CD8-positive, alpha-beta memory T cell (primary cell): Measurements from ENCODE around the gene SAMSN1. TPM values are rescaled to one million over a fixed set of nuclear protein-coding genes. Genes with fewer than 3 reads are reported as not detected.

Source experiments
- CTCF ChIA-PET: fragments of 350-600 bp; sonication (Branson Sonifier 250); formaldehyde crosslinking; loops from one replicate; lab custom pipeline; 2021; ENCODE audit warnings: antibody characterized with exemption; lab: Charles Lee
- POLR2A ChIA-PET: fragments of 350-600 bp; sonication (Branson Sonifier 250); formaldehyde crosslinking; loops from one replicate; lab custom pipeline; 2021; ENCODE audit warnings: antibody characterized with exemption; lab: Charles Lee
- DNase-seq, 5 donors: peaks; one replicate each; pipeline versions ENCODE4 v3.0.0 to v3.0.0-alpha.2; 2020 to 2022; ENCODE audit warnings: mixed read lengths in 1 of 5
- H3K27ac ChIP-seq: one replicate; pipeline ENCODE4 v1.7.0; 2013; ENCODE audit warnings: low read depth, mild to moderate bottlenecking, low read length, moderate library complexity
- H3K27me3 ChIP-seq: 2 replicates; pipeline ENCODE4 v1.7.0; 2013; ENCODE audit warnings: low read length, mild to moderate bottlenecking; ENCODE audit not compliant: insufficient read depth, poor library complexity, severe bottlenecking
- H3K36me3 ChIP-seq: 2 replicates; pipeline ENCODE4 v1.7.0; 2013; ENCODE audit warnings: mild to moderate bottlenecking, low read length, moderate library complexity; ENCODE audit not compliant: insufficient read depth
- H3K4me1 ChIP-seq: 2 replicates; pipeline ENCODE4 v1.7.0; 2013; ENCODE audit warnings: mild to moderate bottlenecking, low read length, moderate library complexity; ENCODE audit not compliant: insufficient read depth
- H3K4me3 ChIP-seq: 2 replicates; pipeline ENCODE4 v1.7.0; 2013; ENCODE audit warnings: mild to moderate bottlenecking, low read length
- H3K9me3 ChIP-seq: 2 replicates; pipeline ENCODE4 v1.7.0; 2013; ENCODE audit warnings: mild to moderate bottlenecking, low read length
- H3K27ac Mint-ChIP-seq, 8 donors: one replicate each; pipeline ENCODE4 v1.8.0; 2020 to 2021; ENCODE audit warnings: mixed read lengths in 8 of 8, mild to moderate bottlenecking in 6 of 8, inconsistent platforms in 3 of 8, moderate library complexity in 3 of 8
- H3K27me3 Mint-ChIP-seq, 2 donors: one replicate each; pipeline ENCODE4 v1.8.0; 2020 to 2021; ENCODE audit warnings: mixed read lengths in 2 of 2, mild to moderate bottlenecking in 1 of 2, moderate library complexity in 1 of 2
- H3K36me3 Mint-ChIP-seq, 3 donors: one replicate each; pipeline ENCODE4 v1.8.0; 2020 to 2021; ENCODE audit warnings: mixed read lengths in 3 of 3, inconsistent platforms in 1 of 3, mild to moderate bottlenecking in 1 of 3
- H3K4me1 Mint-ChIP-seq, 3 donors: one replicate each; pipeline ENCODE4 v1.8.0; 2020 to 2021; ENCODE audit warnings: mixed read lengths in 3 of 3, inconsistent platforms in 1 of 3, mild to moderate bottlenecking in 1 of 3
- H3K4me3 Mint-ChIP-seq, 7 donors: one replicate each; pipeline ENCODE4 v1.8.0; 2020 to 2021; ENCODE audit warnings: mixed read lengths in 7 of 7, mild to moderate bottlenecking in 6 of 7, moderate library complexity in 4 of 7, inconsistent platforms in 2 of 7
- H3K9me3 Mint-ChIP-seq, 5 donors: one replicate each; pipeline ENCODE4 v1.8.0; 2020 to 2022; ENCODE audit warnings: mixed read lengths in 5 of 5, mild to moderate bottlenecking in 3 of 5, moderate library complexity in 2 of 5, inconsistent platforms in 1 of 5
- polyA plus RNA-seq: library from polyadenylated mRNA; unstranded; fragments of 300-500 nt; fragmentation: Illumina TruSeq; gene quantifications from one replicate; pipeline ENCODE4 v1.2.3, GENCODE V29; 2021
- total RNA-seq, 2 experiments: library from RNA; stranded (reverse); gene quantifications; one replicate each; pipeline ENCODE4 v1.2.3, GENCODE V29; 2021

The SAMSN1 gene
- total and polyA plus RNA-seq, 3 experiments from 2014 or later = 34.1 to 83.2 (median 82.6) TPM

GRCh38 chr21:14573244-14573643 lies 27.1 kb upstream of the SAMSN1 start:
- Mint-ChIP-seq H3K4me1 (peaks cover 3 to 20% (median 11%) of the 10 kb centered on the region in 3 donors), H3K27me3 (no peaks in the 10 kb centered on the region), H3K9me3 (no peaks in the 10 kb centered on the region), H3K4me3 (no peak overlapping the region), H3K36me3 (peaks cover 0 to 3% (median 0%) of the 10 kb centered on the region in 3 donors), H3K27ac (no peak overlapping the region)
- ChIA-PET POLR2A (no interaction called here), CTCF (no interaction called here)
- Histone ChIP-seq H3K4me3 (no peak overlapping the region), H3K27ac (no peak overlapping the region), H3K27me3 (no peaks in the 10 kb centered on the region), H3K36me3 (no peaks in the 10 kb centered on the region), H3K9me3 (no peaks in the 10 kb centered on the region), H3K4me1 (no peaks in the 10 kb centered on the region)
- DNase-seq = no peak

GRCh38 chr21:14572204-14572780 lies 26.2 kb upstream of the SAMSN1 start:
- Mint-ChIP-seq H3K9me3 (no peaks in the 10 kb centered on the region), H3K36me3 (peaks cover 0 to 3% (median 0%) of the 10 kb centered on the region in 3 donors), H3K27ac (peak overlapping the region in 1 of 8 donors; percentile 39), H3K4me3 (no peak overlapping the region), H3K4me1 (peaks cover 3 to 24% (median 11%) of the 10 kb centered on the region in 3 donors), H3K27me3 (no peaks in the 10 kb centered on the region)
- H3K4me1 ChIP-seq = no peaks in the 10 kb centered on the region
- no peaks in the 10 kb centered on the region for H3K27me3 ChIP-seq
- H3K4me3 ChIP-seq = no peak overlapping the region
- ChIA-PET CTCF (interaction anchor here (1.9 kb wide), 1 partner anchor 9 kb away, joined by 7 read pairs; no protein-coding TSS in a partner anchor), POLR2A (no interaction called here)
- H3K36me3 ChIP-seq = no peaks in the 10 kb centered on the region
- no peak overlapping the region for H3K27ac ChIP-seq
- no peak for DNase-seq
- H3K9me3 ChIP-seq = no peaks in the 10 kb centered on the region

GRCh38 chr21:14569868-14570267 lies 23.8 kb upstream of the SAMSN1 start:
- peak in 1 of 5 donors; percentile 12 for DNase-seq
- ChIA-PET CTCF (interaction anchor here (1.2 kb wide), 1 partner anchor 22 kb away, joined by 3 read pairs; no protein-coding TSS in a partner anchor), POLR2A (no interaction called here)
- Histone ChIP-seq H3K9me3 (no peaks in the 10 kb centered on the region), H3K4me1 (no peaks in the 10 kb centered on the region), H3K4me3 (no peak overlapping the region), H3K27ac (no peak overlapping the region), H3K36me3 (no peaks in the 10 kb centered on the region), H3K27me3 (no peaks in the 10 kb centered on the region)
- peaks cover 3 to 24% (median 11%) of the 10 kb centered on the region in 3 donors for H3K4me1 Mint-ChIP-seq
- H3K4me3 Mint-ChIP-seq = no peak overlapping the region
- peaks cover 0 to 3% (median 0%) of the 10 kb centered on the region in 3 donors for H3K36me3 Mint-ChIP-seq
- no peaks in the 10 kb centered on the region for H3K9me3 Mint-ChIP-seq
- no peaks in the 10 kb centered on the region for H3K27me3 Mint-ChIP-seq
- H3K27ac Mint-ChIP-seq = peak overlapping the region in 1 of 8 donors; percentile 48

GRCh38 chr21:14569026-14569621 lies 23.0 kb upstream of the SAMSN1 start:
- no peak for DNase-seq
- Mint-ChIP-seq H3K36me3 (peaks cover 0 to 3% (median 0%) of the 10 kb centered on the region in 3 donors), H3K9me3 (no peaks in the 10 kb centered on the region), H3K27me3 (no peaks in the 10 kb centered on the region), H3K4me3 (no peak overlapping the region), H3K27ac (peak overlapping the region in 1 of 8 donors; percentile 48), H3K4me1 (peaks cover 3 to 24% (median 11%) of the 10 kb centered on the region in 3 donors)
- Histone ChIP-seq H3K27ac (no peak overlapping the region), H3K4me3 (no peak overlapping the region), H3K36me3 (no peaks in the 10 kb centered on the region), H3K27me3 (no peaks in the 10 kb centered on the region), H3K9me3 (no peaks in the 10 kb centered on the region), H3K4me1 (no peaks in the 10 kb centered on the region)
- ChIA-PET CTCF (interaction anchor here (1.2 kb wide), 1 partner anchor 22 kb away, joined by 3 read pairs; no protein-coding TSS in a partner anchor), POLR2A (no interaction called here)

GRCh38 chr21:14567331-14568279 lies 21.5 kb upstream of the SAMSN1 start:
- ChIA-PET CTCF (no interaction called here), POLR2A (no interaction called here)
- Histone ChIP-seq H3K4me1 (no peaks in the 10 kb centered on the region), H3K27ac (no peak overlapping the region), H3K27me3 (no peaks in the 10 kb centered on the region), H3K36me3 (no peaks in the 10 kb centered on the region), H3K9me3 (no peaks in the 10 kb centered on the region), H3K4me3 (no peak overlapping the region)
- Mint-ChIP-seq H3K9me3 (no peaks in the 10 kb centered on the region), H3K27me3 (no peaks in the 10 kb centered on the region), H3K36me3 (peaks cover 0 to 3% (median 0%) of the 10 kb centered on the region in 3 donors), H3K27ac (no peak overlapping the region), H3K4me1 (peaks cover 0 to 24% (median 11%) of the 10 kb centered on the region in 3 donors), H3K4me3 (no peak overlapping the region)
- DNase-seq = no peak

DNA sequence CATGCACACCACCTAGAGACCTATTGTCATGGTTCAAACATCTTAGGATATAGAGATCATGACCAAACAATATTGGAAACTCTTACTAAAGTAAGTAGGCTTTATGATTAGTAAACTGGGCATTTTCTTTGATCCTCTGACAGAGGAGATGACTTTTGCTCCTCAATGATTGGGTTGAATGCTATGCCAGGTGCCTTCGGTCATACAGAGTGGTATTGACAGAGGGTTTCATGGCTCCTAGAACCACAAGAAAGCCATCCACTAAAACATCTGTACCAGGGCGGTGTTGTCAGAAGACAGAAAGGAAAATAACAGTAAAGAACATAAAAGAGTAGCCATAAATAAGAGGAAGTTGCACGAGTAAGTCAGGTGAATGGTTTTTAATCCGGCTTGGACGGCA lies 20.8 kb upstream of the SAMSN1 start:
- H3K36me3 Mint-ChIP-seq = peaks cover 0 to 1% (median 0%) of the 10 kb centered on the region in 3 donors
- no peak overlapping the region for H3K4me3 ChIP-seq
- no peaks in the 10 kb centered on the region for H3K36me3 ChIP-seq
- ChIA-PET CTCF (no interaction called here), POLR2A (no interaction called here)
- H3K4me1 ChIP-seq = no peaks in the 10 kb centered on the region
- peaks cover 0 to 19% (median 6%) of the 10 kb centered on the region in 3 donors for H3K4me1 Mint-ChIP-seq
- H3K27me3 ChIP-seq = no peaks in the 10 kb centered on the region
- H3K27ac ChIP-seq = no peak overlapping the region
- H3K27ac Mint-ChIP-seq = peak overlapping the region in 2 of 8 donors; percentile 34 to 58
- DNase-seq = no peak
- H3K9me3 ChIP-seq = no peaks in the 10 kb centered on the region
- no peaks in the 10 kb centered on the region for H3K27me3 Mint-ChIP-seq
- no peaks in the 10 kb centered on the region for H3K9me3 Mint-ChIP-seq
- peak overlapping the region in 1 of 7 donors; percentile 37 for H3K4me3 Mint-ChIP-seq

DNA sequence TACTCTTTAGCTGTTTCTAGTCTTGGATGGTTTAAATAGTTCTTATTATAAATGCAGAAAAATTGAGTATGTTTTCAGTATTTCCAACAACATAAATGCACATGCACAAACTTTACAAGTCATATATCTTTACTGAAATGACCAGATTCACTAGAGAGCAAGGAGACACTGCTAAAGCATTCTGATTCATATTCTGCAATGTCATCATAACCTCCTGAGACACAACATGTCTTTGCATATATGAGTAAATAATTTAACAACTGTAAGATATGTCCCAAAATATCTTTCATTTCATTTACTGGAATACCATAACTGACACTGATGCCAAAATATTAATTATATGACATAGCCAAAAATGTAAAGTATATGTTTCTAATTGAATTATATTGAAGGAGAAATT lies 16.8 kb upstream of the SAMSN1 start:
- Mint-ChIP-seq H3K36me3 (peaks cover 0 to 6% (median 0%) of the 10 kb centered on the region in 3 donors), H3K9me3 (no peaks in the 10 kb centered on the region), H3K4me1 (peaks cover 7 to 16% (median 9%) of the 10 kb centered on the region in 3 donors), H3K4me3 (no peak overlapping the region), H3K27ac (no peak overlapping the region), H3K27me3 (no peaks in the 10 kb centered on the region)
- Histone ChIP-seq H3K4me1 (no peaks in the 10 kb centered on the region), H3K36me3 (no peaks in the 10 kb centered on the region), H3K27me3 (no peaks in the 10 kb centered on the region), H3K4me3 (no peak overlapping the region), H3K27ac (no peak overlapping the region), H3K9me3 (peaks cover 4% of the 10 kb centered on the region)
- POLR2A ChIA-PET = no interaction called here
- CTCF ChIA-PET = interaction anchor here (1.7 kb wide), 1 partner anchor 12 kb away, joined by 4 read pairs; no protein-coding TSS in a partner anchor
- DNase-seq = no peak
